ENCODE measurements around the gene MCHR1. TPM values are rescaled to one million over a fixed set of nuclear protein-coding genes. Genes with fewer than 3 reads are reported as not detected.

MCHR1 gene
- polyA plus RNA-seq, 6 donors from 2014 or later = not detected

- DNase-seq (no peak), ATAC-seq (ENCODE audit: low read depth in 2 of 2) (no peak)
- Mint-ChIP-seq H3K4me3 (peak overlapping the region in 5 of 8 donors; percentile 20 to 87 (median 74)), H3K36me3 (no peaks in the 10 kb centered on the region), H3K4me1 (peaks cover 3 to 29% (median 21%) of the 10 kb centered on the region in 3 donors), H3K27me3 (no peaks in the 10 kb centered on the region), H3K27ac (peak overlapping the region in 4 of 6 donors; percentile 20 to 91 (median 60)), H3K9me3 (no peaks in the 10 kb centered on the region)
Observed at GRCh38 chr22:40727964-40728615, 48.8 kb downstream of the MCHR1 start.

DNA sequence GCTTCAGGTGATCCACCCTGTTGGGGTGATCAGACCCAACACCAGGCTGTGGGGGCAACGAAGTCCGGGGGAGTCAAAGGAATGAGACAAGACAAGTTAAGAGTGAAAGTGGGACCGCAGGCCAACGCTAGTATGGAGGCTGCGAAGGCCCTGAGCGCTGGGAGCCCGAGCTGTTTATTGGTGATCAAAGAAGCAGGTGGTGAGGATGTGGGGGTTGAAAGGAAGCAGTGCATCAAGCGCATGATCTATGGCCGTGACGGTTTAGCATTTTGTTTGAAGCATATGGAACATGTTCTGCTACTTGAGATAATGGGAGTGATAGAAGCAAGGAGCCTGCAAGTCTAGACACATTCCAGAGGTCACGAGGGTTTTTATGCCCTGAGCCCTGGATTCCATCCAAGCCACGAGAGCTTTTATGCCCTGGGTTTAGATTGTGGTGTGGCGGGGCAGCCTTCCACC lies 49.5 kb downstream of the MCHR1 start:
- peak overlapping the region in 6 of 8 donors; percentile 1 to 87 (median 73) for H3K4me3 Mint-ChIP-seq
- ATAC-seq (ENCODE audit: low read depth in 2 of 2) (peak; percentile 49), DNase-seq (peak; percentile 41)
- H3K4me1 Mint-ChIP-seq = peaks cover 3 to 29% (median 21%) of the 10 kb centered on the region in 3 donors
- no peaks in the 10 kb centered on the region for H3K36me3 Mint-ChIP-seq
- H3K27ac Mint-ChIP-seq = peak overlapping the region in 4 of 6 donors; percentile 23 to 91 (median 60)
- no peaks in the 10 kb centered on the region for H3K9me3 Mint-ChIP-seq
- H3K27me3 Mint-ChIP-seq = no peaks in the 10 kb centered on the region

- no peak for DNase-seq
- Mint-ChIP-seq H3K27me3 (no peaks in the 10 kb centered on the region), H3K36me3 (no peaks in the 10 kb centered on the region), H3K27ac (peak overlapping the region in 3 of 6 donors; percentile 14 to 64 (median 55)), H3K4me3 (peak overlapping the region in 3 of 8 donors; percentile 22 to 50 (median 35)), H3K4me1 (peaks cover 3 to 29% (median 21%) of the 10 kb centered on the region in 3 donors), H3K9me3 (no peaks in the 10 kb centered on the region)
- no peak for ATAC-seq (ENCODE audit: low read depth in 2 of 2)
Observed at GRCh38 chr22:40729284-40729683, 50.0 kb downstream of the MCHR1 start.

Other genes starting within 250 kb of the MCHR1 start
- gene MRTFA, start 42.8 kb upstream of the MCHR1 start, polyA plus RNA-seq (ENCODE audit: low read depth in 6 of 6) = 10 to 100 TPM in 4 of 6 donors, 1 to 10 TPM in 2; 4.6 to 24.6 (median 14.2) TPM
- 10 to 100 TPM; 15.8 to 41.7 (median 25.4) TPM for gene SLC25A17, start 139.9 kb downstream of the MCHR1 start, polyA plus RNA-seq (ENCODE audit: low read depth in 6 of 6)
- 100 to 1,000 TPM; 123 to 204 (median 170) TPM for gene ST13, start 177.2 kb downstream of the MCHR1 start, polyA plus RNA-seq (ENCODE audit: low read depth in 6 of 6)
- gene XPNPEP3, start 177.7 kb downstream of the MCHR1 start, polyA plus RNA-seq (ENCODE audit: low read depth in 6 of 6) = 10 to 100 TPM in 2 of 6 donors, 1 to 10 TPM in 4; 2.5 to 14.9 (median 7.8) TPM
- gene DNAJB7, start 182.6 kb downstream of the MCHR1 start, polyA plus RNA-seq (ENCODE audit: low read depth in 6 of 6) = under 1 TPM in 2 of 6 donors, not detected in 4; 0.16 to 0.20 TPM

Measured in naive B cell (primary cell).